Activated B cell treated with CpG ODN at 0.5 μM for 24 hours (primary cell): ENCODE measurements around the gene ZCCHC14. TPM values are rescaled to one million over a fixed set of nuclear protein-coding genes. Genes with fewer than 3 reads are reported as not detected.

Experiments used
- ATAC-seq: fragments of 200-7000 bp; cut with Tn5 transposase; one replicate; pipeline ENCODE4 v1.10.0; 2021; ENCODE audit warnings: low read depth, mild to moderate bottlenecking, moderate library complexity
- CTCF ChIA-PET: fragments of 350-600 bp; sonication (Branson Sonifier 250); formaldehyde crosslinking; loops from one replicate; lab custom pipeline; 2021; ENCODE audit warnings: antibody characterized with exemption; lab: Charles Lee
- POLR2A ChIA-PET: fragments of 350-600 bp; sonication (Branson Sonifier 250); formaldehyde crosslinking; loops from one replicate; lab custom pipeline; 2021; ENCODE audit warnings: antibody characterized with exemption; lab: Charles Lee
- DNase-seq: peaks from one replicate; pipeline ENCODE4 v3.0.0; 2022
- H3K27ac Mint-ChIP-seq: one replicate; pipeline ENCODE4 v1.8.0; 2020; ENCODE audit warnings: mixed read lengths
- H3K27me3 Mint-ChIP-seq: one replicate; pipeline ENCODE4 v1.8.0; 2021; ENCODE audit warnings: mixed read lengths
- H3K36me3 Mint-ChIP-seq: one replicate; pipeline ENCODE4 v1.8.0; 2021; ENCODE audit warnings: low read depth, mixed read lengths
- H3K4me1 Mint-ChIP-seq: one replicate; pipeline ENCODE4 v1.8.0; 2021; ENCODE audit warnings: mixed read lengths
- H3K4me3 Mint-ChIP-seq: one replicate; pipeline ENCODE4 v1.8.0; 2020; ENCODE audit warnings: mild to moderate bottlenecking, mixed read lengths
- H3K9me3 Mint-ChIP-seq: one replicate; pipeline ENCODE4 v1.8.0; 2020; ENCODE audit warnings: mixed read lengths
- intact Hi-C: fragments of 100-400 bp; cut with micrococcal nuclease; formaldehyde crosslinking; loops from one replicate; pipeline ENCODE4 v1.15.1; 2024
- total RNA-seq: library from RNA; stranded (reverse); gene quantifications from 2 replicates; pipeline ENCODE4 v1.2.3, GENCODE V29; 2022
- TF ChIP-seq, protein P1 (sequence below): fragments of 200-600 bp; IDR thresholded peaks from one replicate; pipeline ENCODE4 v1.8.0; 2022; ENCODE audit warnings: antibody characterized with exemption, mild to moderate bottlenecking

ZCCHC14 gene
- total RNA-seq, 1 donor from 2014 or later: 3.8 TPM

DNA sequence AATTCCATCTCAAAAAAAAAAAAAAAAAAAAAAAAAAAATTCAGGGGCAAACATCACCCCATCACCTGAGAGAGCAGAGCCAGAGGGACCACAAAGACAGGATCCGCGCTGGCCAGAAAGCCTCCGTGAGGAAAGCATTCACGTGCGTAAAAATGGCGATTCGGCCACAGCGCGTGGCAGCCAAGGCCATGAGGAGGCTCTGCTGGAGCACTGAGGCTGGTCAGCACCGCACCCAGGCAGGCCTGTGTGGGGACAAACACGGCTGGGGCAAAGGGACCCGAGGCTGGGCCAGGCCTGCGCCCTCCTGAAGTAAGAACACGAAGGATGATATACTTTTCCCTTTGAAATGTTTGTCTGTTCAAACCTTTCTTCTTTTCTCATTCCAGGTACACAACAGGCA lies 55.5 kb downstream of the ZCCHC14 start:
- no peak overlapping the region for H3K27ac Mint-ChIP-seq
- intact Hi-C loops: no loop called here
- ChIA-PET CTCF (no interaction called here), POLR2A (no interaction called here)
- H3K9me3 Mint-ChIP-seq: no peaks in the 10 kb centered on the region
- peaks cover 4% of the 10 kb centered on the region for H3K4me1 Mint-ChIP-seq
- no peaks in the 10 kb centered on the region for H3K36me3 Mint-ChIP-seq
- ATAC-seq: no peak
- H3K4me3 Mint-ChIP-seq: no peak overlapping the region
- DNase-seq: no peak
- TF ChIP-seq, protein P1, sequence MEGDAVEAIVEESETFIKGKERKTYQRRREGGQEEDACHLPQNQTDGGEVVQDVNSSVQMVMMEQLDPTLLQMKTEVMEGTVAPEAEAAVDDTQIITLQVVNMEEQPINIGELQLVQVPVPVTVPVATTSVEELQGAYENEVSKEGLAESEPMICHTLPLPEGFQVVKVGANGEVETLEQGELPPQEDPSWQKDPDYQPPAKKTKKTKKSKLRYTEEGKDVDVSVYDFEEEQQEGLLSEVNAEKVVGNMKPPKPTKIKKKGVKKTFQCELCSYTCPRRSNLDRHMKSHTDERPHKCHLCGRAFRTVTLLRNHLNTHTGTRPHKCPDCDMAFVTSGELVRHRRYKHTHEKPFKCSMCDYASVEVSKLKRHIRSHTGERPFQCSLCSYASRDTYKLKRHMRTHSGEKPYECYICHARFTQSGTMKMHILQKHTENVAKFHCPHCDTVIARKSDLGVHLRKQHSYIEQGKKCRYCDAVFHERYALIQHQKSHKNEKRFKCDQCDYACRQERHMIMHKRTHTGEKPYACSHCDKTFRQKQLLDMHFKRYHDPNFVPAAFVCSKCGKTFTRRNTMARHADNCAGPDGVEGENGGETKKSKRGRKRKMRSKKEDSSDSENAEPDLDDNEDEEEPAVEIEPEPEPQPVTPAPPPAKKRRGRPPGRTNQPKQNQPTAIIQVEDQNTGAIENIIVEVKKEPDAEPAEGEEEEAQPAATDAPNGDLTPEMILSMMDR: no peak
- H3K27me3 Mint-ChIP-seq: peaks cover 1% of the 10 kb centered on the region

DNA sequence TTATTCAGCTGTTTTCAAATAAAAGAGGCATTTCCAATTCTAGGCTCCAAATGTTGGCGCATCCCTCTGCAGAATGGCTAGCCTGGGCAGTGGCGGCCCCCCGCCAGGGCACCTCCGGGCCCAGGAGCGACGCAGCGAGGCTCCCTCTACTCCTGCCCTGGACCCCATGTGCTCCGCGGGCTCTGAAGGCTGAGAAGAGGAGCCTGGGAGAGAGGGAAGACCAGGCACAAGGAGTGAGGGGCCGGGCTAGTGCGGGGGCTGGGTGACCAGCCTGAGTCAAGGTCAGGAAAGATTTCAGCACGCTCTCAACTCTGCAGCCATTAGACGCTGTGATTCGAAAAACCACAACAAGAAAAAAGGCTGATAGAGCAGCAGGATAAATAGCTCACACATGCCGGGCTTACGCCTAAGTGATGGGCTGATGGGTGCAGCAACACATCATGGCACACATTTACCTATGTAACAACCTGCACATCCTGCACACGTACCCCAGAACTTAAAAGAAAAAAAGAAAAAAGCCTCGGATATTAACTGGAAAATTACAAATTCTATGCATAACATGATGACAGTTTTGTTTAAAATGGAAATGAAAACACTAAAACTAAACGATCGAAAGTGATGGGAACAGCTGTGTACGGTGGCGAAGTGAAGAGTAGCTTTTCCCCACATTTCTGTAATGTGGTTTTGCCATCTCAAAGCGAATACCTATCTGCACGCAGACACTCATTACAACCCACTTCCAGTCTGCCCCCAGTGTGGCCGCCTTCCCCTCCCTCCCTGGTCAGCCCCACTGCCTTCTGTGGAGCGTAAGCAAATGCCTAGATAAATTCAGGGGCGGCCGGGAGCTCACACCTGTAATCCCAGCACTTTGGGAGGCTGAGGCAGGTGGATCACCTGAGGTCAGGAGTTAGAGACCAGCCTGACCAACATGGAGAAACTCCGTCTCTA lies 56.3 kb downstream of the ZCCHC14 start:
- Mint-ChIP-seq H3K27me3 (peaks cover 1% of the 10 kb centered on the region), H3K4me1 (peaks cover 4% of the 10 kb centered on the region), H3K9me3 (no peaks in the 10 kb centered on the region), H3K4me3 (no peak overlapping the region), H3K36me3 (no peaks in the 10 kb centered on the region), H3K27ac (no peak overlapping the region)
- TF ChIP-seq, protein P1: no peak
- intact Hi-C loops: no loop called here
- ChIA-PET POLR2A (no interaction called here), CTCF (interaction anchor here (1.0 kb wide), 1 partner anchor 200 kb away, joined by 3 read pairs; no protein-coding TSS in a partner anchor)
- ATAC-seq: no peak
- DNase-seq: no peak

DNA sequence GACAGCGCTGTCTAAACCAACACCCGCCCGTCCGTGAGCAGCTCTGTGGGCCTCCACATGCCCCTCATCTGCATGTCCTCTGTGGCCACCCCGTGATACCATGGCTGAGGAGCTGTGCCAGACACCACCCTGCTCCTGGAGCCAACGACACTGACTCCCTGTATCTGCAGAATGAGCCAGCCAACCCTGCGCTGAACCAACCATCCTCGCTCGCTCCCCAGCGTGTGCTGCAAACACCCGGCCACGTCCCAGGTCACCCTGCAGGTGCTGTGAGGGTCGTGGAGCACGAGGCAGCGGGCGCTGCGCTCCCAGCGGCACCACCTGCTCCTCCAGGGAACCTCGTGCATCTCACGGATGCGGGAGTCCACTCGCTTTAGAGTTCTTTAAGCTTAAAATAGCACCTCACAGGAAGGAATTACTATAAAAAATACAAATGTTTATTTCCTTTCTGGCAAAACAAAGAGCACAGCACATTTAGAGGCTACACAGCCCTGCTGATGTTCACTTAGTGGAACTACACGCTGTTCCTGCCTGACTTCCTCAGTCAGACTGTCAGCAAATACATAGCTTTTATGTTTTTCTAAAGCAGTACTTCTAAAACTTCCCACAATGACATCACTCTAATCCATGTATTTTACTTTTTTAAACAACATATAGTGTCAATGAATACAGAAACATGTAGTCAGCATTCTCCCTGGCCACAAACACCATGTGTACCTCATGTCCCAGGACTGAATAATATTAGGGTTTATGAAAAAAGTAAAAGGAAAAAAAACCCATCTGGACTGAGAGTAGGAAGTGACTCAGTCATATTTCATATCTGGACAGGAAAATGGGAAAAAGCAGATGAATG lies 57.2 kb downstream of the ZCCHC14 start:
- Mint-ChIP-seq H3K36me3 (no peaks in the 10 kb centered on the region), H3K9me3 (no peaks in the 10 kb centered on the region), H3K4me1 (peaks cover 4% of the 10 kb centered on the region), H3K27me3 (peaks cover 1% of the 10 kb centered on the region), H3K4me3 (no peak overlapping the region), H3K27ac (no peak overlapping the region)
- TF ChIP-seq, protein P1: no peak
- ATAC-seq (no peak), DNase-seq (no peak)
- intact Hi-C loops: no loop called here
- ChIA-PET CTCF (interaction anchor here (1.0 kb wide), 1 partner anchor 201 kb away, joined by 3 read pairs; no protein-coding TSS in a partner anchor), POLR2A (no interaction called here)

DNA sequence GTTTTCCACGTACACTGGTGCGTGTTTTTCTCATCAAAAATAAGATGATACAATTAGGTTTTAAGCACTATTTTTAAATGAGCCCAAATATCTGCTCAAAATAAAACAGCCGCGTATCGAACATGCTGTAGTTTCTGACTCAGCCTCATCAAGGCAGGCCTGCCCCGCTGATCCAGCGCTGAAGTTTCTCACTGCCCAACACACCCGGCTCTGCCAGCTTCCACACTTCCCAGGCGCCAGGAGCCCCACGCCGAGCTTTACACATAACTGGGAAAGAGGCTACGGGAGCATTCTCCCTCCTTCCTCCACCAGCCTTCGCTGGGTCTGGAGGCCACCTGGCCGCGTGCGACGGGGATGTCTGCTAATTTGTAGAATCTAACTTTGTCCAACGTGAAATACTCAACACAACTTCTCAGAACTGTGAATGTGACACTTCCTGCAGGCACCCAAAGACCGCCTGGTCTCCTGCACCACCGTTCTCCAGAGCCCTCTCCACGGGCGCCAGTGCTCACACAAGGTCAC lies 58.6 kb downstream of the ZCCHC14 start:
- no peaks in the 10 kb centered on the region for H3K9me3 Mint-ChIP-seq
- no peak overlapping the region for H3K4me3 Mint-ChIP-seq
- POLR2A ChIA-PET: no interaction called here
- intact Hi-C loops: no loop called here
- DNase-seq (no peak), ATAC-seq (no peak)
- no peak overlapping the region for H3K27ac Mint-ChIP-seq
- TF ChIP-seq, protein P1: no peak
- H3K36me3 Mint-ChIP-seq: no peaks in the 10 kb centered on the region
- peaks cover 1% of the 10 kb centered on the region for H3K27me3 Mint-ChIP-seq
- CTCF ChIA-PET: no interaction called here
- peaks cover 4% of the 10 kb centered on the region for H3K4me1 Mint-ChIP-seq
